Mesothelial cell of epicardium (in vitro differentiated cells): ENCODE data around the gene YAF2. TPM values are rescaled to one million over a fixed set of nuclear protein-coding genes. Genes with fewer than 3 reads are reported as not detected.

Experiments used
- DNase-seq, 2 experiments: peaks; one replicate each; pipeline ENCODE4 v3.0.0; 2021; ENCODE audit warnings: low spot score in 2 of 2; ENCODE audit not compliant: unreplicated experiment in 2 of 2
- H3K27ac Mint-ChIP-seq: 2 replicates; pipeline ENCODE4 v1.8.0; 2021; ENCODE audit warnings: mixed read lengths
- H3K27me3 Mint-ChIP-seq: 2 replicates; pipeline ENCODE4 v1.8.0; 2021; ENCODE audit warnings: low read depth, mixed read lengths
- H3K36me3 Mint-ChIP-seq: 2 replicates; pipeline ENCODE4 v1.8.0; 2021; ENCODE audit warnings: mixed read lengths
- H3K4me1 Mint-ChIP-seq: 2 replicates; pipeline ENCODE4 v1.8.0; 2021; ENCODE audit warnings: mixed read lengths
- H3K4me3 Mint-ChIP-seq: 2 replicates; pipeline ENCODE4 v1.8.0; 2021; ENCODE audit warnings: mild to moderate bottlenecking, moderate library complexity, mixed read lengths
- H3K9me3 Mint-ChIP-seq: 2 replicates; pipeline ENCODE4 v1.8.0; 2021; ENCODE audit warnings: mixed read lengths
- CTCF ChIP-seq: fragments of 200-600 bp; sonication (generic); IDR thresholded peaks from one replicate; pipeline ENCODE4 v1.5.0; 2021; ENCODE audit warnings: antibody characterized with exemption; ENCODE audit not compliant: unreplicated experiment
- total RNA-seq: library from RNA; stranded (reverse); gene quantifications from 3 replicates; pipeline ENCODE4 v1.2.1, GENCODE V29; 2021

YAF2 gene
- total RNA-seq, 1 donor from 2014 or later, result 52.2 TPM

- H3K9me3 Mint-ChIP-seq, result no peaks in the 10 kb centered on the region
- H3K27me3 Mint-ChIP-seq, result no peaks in the 10 kb centered on the region
- H3K36me3 Mint-ChIP-seq, result no peaks in the 10 kb centered on the region
- peaks cover 16% of the 10 kb centered on the region for H3K4me1 Mint-ChIP-seq
- no peak for TF ChIP-seq CTCF
- DNase-seq, result no peak
- no peak overlapping the region for H3K27ac Mint-ChIP-seq
- H3K4me3 Mint-ChIP-seq, result no peak overlapping the region
Observed at GRCh38 chr12:42126963-42127362, 111.1 kb downstream of the YAF2 start.

GRCh38 chr12:42125388-42125767, 112.7 kb downstream of the YAF2 start:
- peaks cover 5% of the 10 kb centered on the region for H3K4me1 Mint-ChIP-seq
- H3K9me3 Mint-ChIP-seq, result no peaks in the 10 kb centered on the region
- H3K27me3 Mint-ChIP-seq, result no peaks in the 10 kb centered on the region
- no peak for DNase-seq
- no peak for TF ChIP-seq CTCF
- no peak overlapping the region for H3K27ac Mint-ChIP-seq
- no peak overlapping the region for H3K4me3 Mint-ChIP-seq
- H3K36me3 Mint-ChIP-seq, result no peaks in the 10 kb centered on the region

GRCh38 chr12:42124764-42125387, 113.2 kb downstream of the YAF2 start:
- TF ChIP-seq CTCF, result no peak
- H3K4me3 Mint-ChIP-seq, result no peak overlapping the region
- no peaks in the 10 kb centered on the region for H3K9me3 Mint-ChIP-seq
- H3K4me1 Mint-ChIP-seq, result peaks cover under 1% of the 10 kb centered on the region
- peaks cover 2% of the 10 kb centered on the region for H3K36me3 Mint-ChIP-seq
- DNase-seq, result no peak
- H3K27ac Mint-ChIP-seq, result no peak overlapping the region
- no peaks in the 10 kb centered on the region for H3K27me3 Mint-ChIP-seq

GRCh38 chr12:42119085-42119633, 118.9 kb downstream of the YAF2 start:
- no peak for DNase-seq
- TF ChIP-seq CTCF, result no peak
- Mint-ChIP-seq H3K4me1 (no peaks in the 10 kb centered on the region), H3K27ac (no peak overlapping the region), H3K9me3 (peaks cover 3% of the 10 kb centered on the region), H3K36me3 (peaks cover 35% of the 10 kb centered on the region), H3K4me3 (no peak overlapping the region), H3K27me3 (no peaks in the 10 kb centered on the region)

GRCh38 chr12:42118136-42118879, 119.7 kb downstream of the YAF2 start:
- Mint-ChIP-seq H3K27ac (no peak overlapping the region), H3K4me3 (no peak overlapping the region), H3K27me3 (no peaks in the 10 kb centered on the region), H3K4me1 (no peaks in the 10 kb centered on the region), H3K36me3 (peaks cover 42% of the 10 kb centered on the region), H3K9me3 (peaks cover 8% of the 10 kb centered on the region)
- DNase-seq, result no peak
- no peak for TF ChIP-seq CTCF
